ENCODE data around the gene C16orf86.

DNA sequence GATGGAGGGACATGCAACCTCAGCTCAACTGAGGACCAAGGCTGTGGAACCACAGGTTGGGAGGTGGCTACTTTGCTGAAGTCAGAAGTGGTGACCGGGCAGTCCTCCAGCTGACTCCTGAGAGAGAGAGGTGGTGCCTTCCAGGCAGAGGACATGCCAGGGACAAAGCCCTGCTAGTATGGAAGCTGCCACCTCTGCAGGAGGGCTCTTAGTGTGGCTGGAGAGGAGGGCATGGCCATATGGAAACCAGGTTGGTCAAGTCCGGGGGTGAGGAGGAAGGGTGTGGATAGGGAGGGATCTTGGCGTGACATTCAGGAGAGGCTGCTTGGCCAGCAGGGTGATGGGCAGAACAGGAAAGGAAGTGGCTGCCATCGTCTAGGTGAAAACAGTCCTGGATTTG, 5.7 kb downstream of the C16orf86 start:
- TF ChIP-seq, protein P1, sequence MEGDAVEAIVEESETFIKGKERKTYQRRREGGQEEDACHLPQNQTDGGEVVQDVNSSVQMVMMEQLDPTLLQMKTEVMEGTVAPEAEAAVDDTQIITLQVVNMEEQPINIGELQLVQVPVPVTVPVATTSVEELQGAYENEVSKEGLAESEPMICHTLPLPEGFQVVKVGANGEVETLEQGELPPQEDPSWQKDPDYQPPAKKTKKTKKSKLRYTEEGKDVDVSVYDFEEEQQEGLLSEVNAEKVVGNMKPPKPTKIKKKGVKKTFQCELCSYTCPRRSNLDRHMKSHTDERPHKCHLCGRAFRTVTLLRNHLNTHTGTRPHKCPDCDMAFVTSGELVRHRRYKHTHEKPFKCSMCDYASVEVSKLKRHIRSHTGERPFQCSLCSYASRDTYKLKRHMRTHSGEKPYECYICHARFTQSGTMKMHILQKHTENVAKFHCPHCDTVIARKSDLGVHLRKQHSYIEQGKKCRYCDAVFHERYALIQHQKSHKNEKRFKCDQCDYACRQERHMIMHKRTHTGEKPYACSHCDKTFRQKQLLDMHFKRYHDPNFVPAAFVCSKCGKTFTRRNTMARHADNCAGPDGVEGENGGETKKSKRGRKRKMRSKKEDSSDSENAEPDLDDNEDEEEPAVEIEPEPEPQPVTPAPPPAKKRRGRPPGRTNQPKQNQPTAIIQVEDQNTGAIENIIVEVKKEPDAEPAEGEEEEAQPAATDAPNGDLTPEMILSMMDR (IDR thresholded peaks at IDR 0.05 in 4 of 5, conservative IDR thresholded peaks at IDR 0.05 in 1 of 5), result no peak
- TF ChIP-seq POLR2A (IDR thresholded peaks at IDR 0.05), result no peak
